Calu3 (cell line): Measurements from ENCODE around the gene GLIPR1L2. TPM values are rescaled to one million over a fixed set of nuclear protein-coding genes. Genes with fewer than 3 reads are reported as not detected.
A peak's percentile ranks its signal among the peaks of the same experiment; 100 is the strongest.
"Not testable (repeated sequence)": the region's sequence is repeated elsewhere in the genome, so short reads cannot be mapped to it uniquely, and the experiment has no call there.

Experiments
- BruUV-seq: library from RNA; stranded (reverse); fragments of 400-500 nt; replicated peaks from 2 replicates; lab custom pipeline; 2021; lab: Mats Ljungman, UMichigan
- CTCF ChIA-PET: fragments of 300-600 bp; sonication (Branson Sonifier 250); formaldehyde crosslinking; loops from one replicate; lab custom pipeline; 2022; ENCODE audit warnings: antibody characterized with exemption; lab: Charles Lee
- DNase-seq: peaks from one replicate; pipeline ENCODE4 v3.0.0; 2022
- H3K27ac Mint-ChIP-seq: one replicate; pipeline ENCODE4 v1.8.0; 2022; ENCODE audit warnings: mixed read lengths; ENCODE audit not compliant: unreplicated experiment
- H3K27me3 Mint-ChIP-seq: one replicate; pipeline ENCODE4 v1.8.0; 2022; ENCODE audit warnings: mixed read lengths; ENCODE audit not compliant: unreplicated experiment
- H3K36me3 Mint-ChIP-seq: one replicate; pipeline ENCODE4 v1.8.0; 2022; ENCODE audit warnings: mild to moderate bottlenecking, moderate library complexity, mixed read lengths; ENCODE audit not compliant: insufficient read depth, unreplicated experiment
- H3K4me1 Mint-ChIP-seq: one replicate; pipeline ENCODE4 v1.8.0; 2022; ENCODE audit warnings: mild to moderate bottlenecking, low read depth, mixed read lengths; ENCODE audit not compliant: unreplicated experiment
- H3K4me3 Mint-ChIP-seq: one replicate; pipeline ENCODE4 v1.8.0; 2022; ENCODE audit warnings: mild to moderate bottlenecking, low read depth, moderate library complexity, mixed read lengths; ENCODE audit not compliant: unreplicated experiment
- H3K9me3 Mint-ChIP-seq: one replicate; pipeline ENCODE4 v1.8.0; 2022; ENCODE audit warnings: low read depth, mixed read lengths; ENCODE audit not compliant: unreplicated experiment
- intact Hi-C: fragments of 100-400 bp; cut with micrococcal nuclease; formaldehyde crosslinking; loops from one replicate; pipeline ENCODE4 v1.10.0; 2022; ENCODE audit not compliant: unreplicated experiment
- total RNA-seq: library from RNA; stranded (reverse); gene quantifications from 2 replicates; pipeline ENCODE4 v1.2.3, GENCODE V29; 2022
- TF ChIP-seq, protein P1 (sequence below): fragments of 200-600 bp; IDR thresholded peaks from one replicate; pipeline ENCODE4 v1.8.0; 2022; ENCODE audit warnings: antibody characterized with exemption; ENCODE audit not compliant: unreplicated experiment

GLIPR1L2 gene
- total RNA-seq, 1 experiment from 2014 or later = 0.76 TPM

DNA sequence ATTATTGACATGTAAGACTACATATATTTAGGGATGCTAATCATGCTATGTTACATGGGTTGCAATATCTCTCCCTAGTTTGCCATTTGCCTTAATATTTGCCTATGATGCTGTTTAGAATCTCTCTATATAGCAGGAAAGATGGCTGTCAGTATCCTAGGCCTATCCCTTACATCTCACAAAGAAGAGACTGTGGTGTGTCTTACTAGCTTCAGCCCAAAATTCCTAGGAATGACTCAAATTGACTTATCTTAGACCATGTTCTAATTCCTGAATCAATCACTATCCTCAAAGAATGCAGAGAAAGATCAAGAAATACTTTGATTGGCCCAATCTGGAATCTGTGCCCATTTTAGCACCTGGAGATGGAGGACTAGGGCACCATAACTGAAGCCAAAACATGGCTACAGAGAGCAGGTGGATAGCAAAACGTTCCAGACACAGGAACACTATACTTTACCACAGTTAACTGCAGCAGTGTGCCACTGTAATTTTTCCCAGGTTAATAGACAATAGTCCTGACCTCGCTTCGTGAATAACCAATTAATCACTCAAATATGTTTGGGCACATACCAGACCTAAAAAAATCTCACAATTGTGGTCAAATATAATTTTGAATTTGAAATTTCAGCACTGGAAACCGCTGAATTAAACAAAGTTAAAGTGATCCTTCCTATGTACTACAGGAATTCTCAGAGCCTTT is 57.0 kb downstream of the GLIPR1L2 start:
- no TSS peak for BruUV-seq
- no peaks in the 10 kb centered on the region for H3K36me3 Mint-ChIP-seq
- peaks cover 52% of the 10 kb centered on the region for H3K4me1 Mint-ChIP-seq

DNA sequence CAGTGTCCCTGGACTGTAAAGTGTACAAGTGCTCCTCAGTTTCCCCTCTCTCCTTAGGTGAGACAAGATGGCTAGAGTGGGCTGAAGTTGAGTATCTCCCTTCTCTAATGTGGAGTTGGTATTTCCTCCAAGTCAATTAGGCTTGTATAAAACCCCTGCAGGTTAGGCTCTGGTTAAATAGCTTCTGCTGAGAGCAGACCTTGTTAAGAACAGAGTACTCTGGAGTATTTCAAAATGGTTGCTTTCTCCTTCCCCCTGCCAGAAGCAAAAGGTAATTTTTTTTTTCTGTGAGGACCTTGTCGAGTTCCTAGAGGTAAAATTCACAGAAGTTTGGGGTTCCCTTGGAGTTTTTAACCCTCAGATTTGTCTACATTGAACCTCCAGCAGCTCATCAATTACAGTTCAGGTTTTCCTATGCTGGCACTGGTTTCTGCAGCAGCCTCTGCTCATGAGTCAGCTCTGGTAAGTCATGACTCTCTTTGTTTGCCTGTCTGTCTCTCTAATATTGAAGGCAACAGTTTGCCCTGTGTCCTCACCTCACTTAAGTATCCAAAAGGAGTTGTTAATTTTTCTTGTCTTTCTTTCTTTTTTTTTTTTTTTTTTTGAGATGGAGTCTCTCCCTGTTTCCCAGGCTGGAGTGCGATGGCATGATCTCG is 61.9 kb downstream of the GLIPR1L2 start:
- Mint-ChIP-seq H3K4me3 (no peak overlapping the region), H3K9me3 (no peaks in the 10 kb centered on the region), H3K36me3 (peaks cover 4% of the 10 kb centered on the region), H3K27me3 (no peaks in the 10 kb centered on the region), H3K27ac (no peak overlapping the region), H3K4me1 (peaks cover 26% of the 10 kb centered on the region)
- TF ChIP-seq, protein P1, sequence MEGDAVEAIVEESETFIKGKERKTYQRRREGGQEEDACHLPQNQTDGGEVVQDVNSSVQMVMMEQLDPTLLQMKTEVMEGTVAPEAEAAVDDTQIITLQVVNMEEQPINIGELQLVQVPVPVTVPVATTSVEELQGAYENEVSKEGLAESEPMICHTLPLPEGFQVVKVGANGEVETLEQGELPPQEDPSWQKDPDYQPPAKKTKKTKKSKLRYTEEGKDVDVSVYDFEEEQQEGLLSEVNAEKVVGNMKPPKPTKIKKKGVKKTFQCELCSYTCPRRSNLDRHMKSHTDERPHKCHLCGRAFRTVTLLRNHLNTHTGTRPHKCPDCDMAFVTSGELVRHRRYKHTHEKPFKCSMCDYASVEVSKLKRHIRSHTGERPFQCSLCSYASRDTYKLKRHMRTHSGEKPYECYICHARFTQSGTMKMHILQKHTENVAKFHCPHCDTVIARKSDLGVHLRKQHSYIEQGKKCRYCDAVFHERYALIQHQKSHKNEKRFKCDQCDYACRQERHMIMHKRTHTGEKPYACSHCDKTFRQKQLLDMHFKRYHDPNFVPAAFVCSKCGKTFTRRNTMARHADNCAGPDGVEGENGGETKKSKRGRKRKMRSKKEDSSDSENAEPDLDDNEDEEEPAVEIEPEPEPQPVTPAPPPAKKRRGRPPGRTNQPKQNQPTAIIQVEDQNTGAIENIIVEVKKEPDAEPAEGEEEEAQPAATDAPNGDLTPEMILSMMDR = no peak
- CTCF ChIA-PET = interaction anchor here (0.7 to 1.1 kb wide), 4 partner anchors 28 to 1700 kb away, joined by 3 to 6 read pairs (median 5); partner anchors contain the start of gene GLIPR1
- no peak for DNase-seq
- no TSS peak for BruUV-seq
- intact Hi-C loops = no loop called here

More for the DNA sequence above, 57.0 kb downstream of the GLIPR1L2 start:
- intact Hi-C loops = no loop called here
- TF ChIP-seq, protein P1 = no peak
- Mint-ChIP-seq H3K27me3 (no peaks in the 10 kb centered on the region), H3K9me3 (no peaks in the 10 kb centered on the region), H3K27ac (no peak overlapping the region), H3K4me3 (no peak overlapping the region)
- no peak for DNase-seq
- CTCF ChIA-PET = interaction anchor here (0.6 to 2.3 kb wide), 3 partner anchors 10 to 833 kb away, joined by 5 to 7 read pairs (median 6); partner anchors contain the start of gene GLIPR1L2

DNA sequence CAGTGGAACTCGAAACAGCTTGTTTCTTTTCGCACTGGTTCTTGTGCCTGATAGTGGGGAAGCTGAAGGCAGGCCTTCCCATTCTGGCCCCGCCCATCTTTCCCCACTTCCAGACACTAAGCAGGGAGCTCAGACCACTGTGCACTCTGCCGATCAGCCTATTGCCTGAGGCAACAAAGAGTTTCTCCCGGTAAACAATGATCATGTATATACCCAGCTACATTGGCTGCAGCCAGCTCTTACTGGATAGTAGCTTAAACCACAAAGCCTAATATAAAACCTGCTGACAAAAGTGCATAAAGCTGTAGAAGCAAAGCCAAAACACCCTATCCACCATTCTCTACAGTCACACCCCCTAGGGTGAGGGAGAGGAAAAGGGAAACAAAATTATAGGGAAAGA is 65.0 kb downstream of the GLIPR1L2 start:
- CTCF ChIA-PET = interaction anchor here (1.0 to 2.4 kb wide), 2 partner anchors 25 to 65 kb away, joined by 5 to 6 read pairs; partner anchors contain the start of genes GLIPR1 and GLIPR1L2
- TF ChIP-seq, protein P1 = no peak
- Mint-ChIP-seq H3K9me3 (no peaks in the 10 kb centered on the region), H3K36me3 (peaks cover 10% of the 10 kb centered on the region), H3K27ac (no peak overlapping the region), H3K27me3 (no peaks in the 10 kb centered on the region), H3K4me1 (peaks cover 53% of the 10 kb centered on the region), H3K4me3 (no peak overlapping the region)
- DNase-seq = no peak
- intact Hi-C loops = no loop called here
- no TSS peak for BruUV-seq

DNA sequence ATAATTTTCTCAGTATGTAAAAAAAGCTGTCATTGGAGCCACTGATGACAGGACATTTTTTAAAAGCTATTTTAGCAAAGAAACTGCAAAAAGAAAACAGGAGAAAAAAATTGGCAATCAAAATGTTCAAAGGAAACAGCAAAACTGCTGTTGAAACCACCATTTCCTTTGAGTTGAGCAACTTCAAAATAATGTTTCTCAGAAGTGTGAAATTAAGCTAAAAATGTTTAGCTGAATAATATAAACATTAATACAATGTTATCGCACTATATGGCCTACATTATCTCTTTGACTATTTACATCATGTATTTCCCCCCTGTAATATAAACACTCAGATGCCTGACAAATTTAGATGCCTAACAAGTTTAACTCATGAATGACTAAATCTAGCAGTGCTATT is 66.3 kb downstream of the GLIPR1L2 start:
- TF ChIP-seq, protein P1 = no peak
- peaks cover 10% of the 10 kb centered on the region for H3K36me3 Mint-ChIP-seq
- H3K27ac Mint-ChIP-seq = peak overlapping the region; percentile 86
- peaks cover 56% of the 10 kb centered on the region for H3K4me1 Mint-ChIP-seq
- no peaks in the 10 kb centered on the region for H3K27me3 Mint-ChIP-seq
- BruUV-seq = no TSS peak
- H3K4me3 Mint-ChIP-seq = no peak overlapping the region
- CTCF ChIA-PET = no interaction called here
- intact Hi-C loops = no loop called here
- H3K9me3 Mint-ChIP-seq = no peaks in the 10 kb centered on the region
- no peak for DNase-seq

DNA sequence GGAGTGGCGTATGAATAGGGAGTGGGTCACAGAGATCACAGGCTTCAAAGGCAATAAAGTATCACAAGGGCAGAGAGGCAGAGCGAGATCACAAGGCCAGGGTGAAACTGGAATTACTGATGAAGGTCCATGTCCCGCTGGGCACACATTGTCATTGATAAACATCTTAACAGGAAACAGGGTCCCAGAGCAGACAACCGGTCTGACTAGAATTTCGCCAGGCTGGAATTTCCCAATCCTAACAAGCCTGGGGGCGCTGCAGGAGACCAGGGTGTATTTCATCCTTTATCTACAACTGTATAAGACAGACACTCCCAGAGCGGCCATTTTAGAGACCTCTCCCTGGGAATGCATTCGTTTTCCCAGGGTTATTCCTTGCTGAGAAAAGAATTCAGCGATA is 67.0 kb downstream of the GLIPR1L2 start:
- H3K27me3 Mint-ChIP-seq, CTCF ChIA-PET, H3K9me3 Mint-ChIP-seq, BruUV-seq: not testable (repeated sequence)
- Mint-ChIP-seq H3K4me3 (peak overlapping the region; percentile 25), H3K4me1 (peaks cover 56% of the 10 kb centered on the region), H3K36me3 (peaks cover 10% of the 10 kb centered on the region), H3K27ac (peak overlapping the region; percentile 86)
- intact Hi-C loops = loop anchor here (2.0 kb wide), 1 partner anchor 23 kb away; the partner anchor contains the start of gene GLIPR1
- peak; percentile 89 for DNase-seq
